GM21717 (cell line): ENCODE measurements around the gene PTPRF.

ENCODE experiments used
- ATAC-seq: cut with Tn5 transposase; IDR thresholded peaks from one replicate; pipeline ENCODE4 v1.9.1; 2021; ENCODE audit warnings: mild to moderate bottlenecking, moderate library complexity; ENCODE audit not compliant: unreplicated experiment

PTPRF gene

GRCh38 chr1:43653339-43653738 lies 122.7 kb downstream of the PTPRF start:
- no peak for ATAC-seq

- no peak for ATAC-seq
Observed at GRCh38 chr1:43653893-43654292, 123.2 kb downstream of the PTPRF start.

GRCh38 chr1:43655953-43656352 lies 125.3 kb downstream of the PTPRF start:
- no peak for ATAC-seq

GRCh38 chr1:43659212-43660166 lies 128.8 kb downstream of the PTPRF start:
- ATAC-seq: no peak

DNA sequence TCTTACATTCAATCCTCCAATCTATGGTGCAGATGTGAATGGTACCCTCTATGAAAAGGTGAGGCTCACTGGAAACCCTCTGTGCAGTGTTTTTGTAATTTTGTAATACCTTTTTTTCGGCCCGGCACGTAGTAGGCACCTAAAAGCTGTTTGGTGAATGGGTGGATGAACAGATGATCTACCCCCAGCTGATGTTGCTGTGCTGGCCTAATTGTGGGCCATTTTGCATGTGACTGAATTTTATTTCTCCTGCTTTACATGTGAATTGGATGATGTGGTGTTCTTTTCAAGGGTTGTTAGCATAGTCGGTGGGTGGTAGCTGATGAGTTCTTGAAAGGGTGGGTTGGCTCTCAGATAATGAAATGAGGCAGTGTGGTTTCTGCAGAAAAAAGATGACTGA lies 129.7 kb downstream of the PTPRF start:
- no peak for ATAC-seq

GRCh38 chr1:43664369-43664768 lies 133.7 kb downstream of the PTPRF start:
- ATAC-seq: no peak

GRCh38 chr1:43666608-43667007 lies 135.9 kb downstream of the PTPRF start:
- ATAC-seq: no peak

GRCh38 chr1:43668956-43669355 lies 138.3 kb downstream of the PTPRF start:
- no peak for ATAC-seq

DNA sequence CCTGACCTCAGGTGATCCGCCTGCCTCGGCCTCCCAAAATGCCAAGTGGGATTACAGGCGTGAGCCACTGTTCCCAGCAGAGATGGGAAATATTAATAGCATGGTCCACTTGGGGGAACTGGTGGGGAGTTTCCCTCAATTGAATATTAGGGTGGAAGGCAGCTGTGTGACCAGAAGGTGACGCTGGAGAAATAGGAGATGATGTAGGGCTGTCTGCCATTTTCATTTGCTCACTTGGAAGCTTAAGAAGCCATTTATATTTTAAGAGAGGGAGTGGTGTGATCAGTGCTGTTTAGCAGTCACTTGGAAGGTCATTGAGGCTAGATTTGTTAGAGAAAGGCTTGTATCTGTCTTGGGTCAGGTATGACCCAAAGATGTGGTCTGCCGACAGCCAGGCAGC lies 139.2 kb downstream of the PTPRF start:
- no peak for ATAC-seq

DNA sequence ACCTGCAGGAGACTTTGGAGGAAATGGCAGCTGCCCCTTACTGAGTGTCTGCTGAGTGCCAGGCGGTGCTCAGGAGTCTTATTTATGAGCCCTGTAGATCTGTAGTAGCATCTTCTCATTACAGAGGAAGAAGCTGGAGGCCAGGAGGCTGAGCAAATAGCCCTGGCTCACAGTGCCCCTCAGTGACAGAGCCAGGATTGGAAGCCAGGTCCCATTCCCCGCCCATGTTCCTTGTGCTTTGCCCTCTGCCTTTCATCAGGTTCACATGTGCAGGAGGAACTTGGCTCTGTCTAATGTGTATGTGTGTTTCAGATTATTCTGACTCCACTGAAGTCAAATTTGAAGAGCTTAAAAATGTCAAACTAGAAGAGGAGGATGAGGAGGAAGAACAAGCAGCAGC lies 140.5 kb downstream of the PTPRF start:
- no peak for ATAC-seq

GRCh38 chr1:43671626-43672330 lies 141.1 kb downstream of the PTPRF start:
- ATAC-seq: no peak

DNA sequence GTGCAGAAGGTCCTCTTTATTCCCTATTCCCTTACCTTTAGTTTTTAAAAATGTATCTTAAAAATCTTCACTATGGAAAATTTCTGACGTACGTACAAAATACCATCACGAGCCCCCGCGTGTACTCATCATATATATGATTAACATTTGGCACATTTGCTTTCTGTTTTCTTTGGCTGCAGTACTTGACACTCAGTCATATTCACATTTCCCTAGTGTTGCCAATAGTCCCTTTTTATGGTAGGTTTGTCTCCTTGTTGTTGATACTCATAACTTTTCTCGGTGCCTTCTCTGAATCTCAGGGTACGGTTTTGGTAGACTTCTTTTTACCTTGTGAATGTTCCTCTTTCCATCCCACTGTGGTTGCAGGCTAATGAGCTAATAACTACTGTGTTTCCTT lies 142.6 kb downstream of the PTPRF start:
- no peak for ATAC-seq
